Measurements from ENCODE around the gene LRFN2. TPM values are rescaled to one million over a fixed set of nuclear protein-coding genes. Genes with fewer than 3 reads are reported as not detected.

Gene LRFN2
- total and polyA plus RNA-seq, 2 donors (not counting 1 experiment from before 2014, with no cell fraction given) = not detected

DNA sequence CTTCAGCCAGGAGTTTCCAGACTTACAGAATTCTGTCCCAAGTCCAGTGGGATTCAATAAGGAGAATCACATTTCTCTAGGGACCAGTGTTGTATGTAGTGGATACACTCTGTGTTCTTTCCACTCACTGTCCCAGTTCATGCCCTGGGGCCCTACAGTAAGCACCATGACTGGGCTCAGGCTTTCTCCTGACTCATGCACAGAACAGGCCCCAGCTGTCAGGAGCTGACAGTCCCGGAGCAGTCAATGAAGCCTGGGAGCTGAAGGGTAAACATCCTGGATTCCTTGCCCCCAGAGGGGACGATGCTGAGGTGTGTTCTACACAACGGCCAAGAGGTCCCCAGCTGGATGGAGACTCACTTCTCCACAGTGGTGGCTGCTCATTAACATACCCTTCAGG, 40.2 kb upstream of the LRFN2 start:
- no peaks in the 10 kb centered on the region for H3K4me1 ChIP-seq (ENCODE audit: control insufficient read depth in 2 of 2, insufficient read depth in 2 of 2, low read length in 2 of 2)
- H3K4me3 ChIP-seq (ENCODE audit: control extremely low read depth in 1 of 5, extremely low read depth in 1 of 5, insufficient read depth in 1 of 5, low read depth in 2 of 5, low read length in 4 of 5) = no peak overlapping the region
- no peak overlapping the region for H2AFZ ChIP-seq (ENCODE audit: insufficient read depth, low read depth, low read length, poor library complexity, severe bottlenecking)
- H3K27me3 ChIP-seq (replicated peaks in 1 of 4; ENCODE audit: control extremely low read depth in 1 of 4, control insufficient read depth in 3 of 4, insufficient read depth in 4 of 4, low read length in 3 of 4) = no peaks in the 10 kb centered on the region
- TF ChIP-seq EZH2 (IDR thresholded peaks at IDR 0.05; ENCODE audit: borderline replicate concordance, insufficient read depth, low read depth, low read length, poor library complexity, severe bottlenecking) = no peak
- H3K9me3 Mint-ChIP-seq (ENCODE audit: insufficient read depth) = peaks cover 4% of the 10 kb centered on the region
- no peak overlapping the region for H3K27ac ChIP-seq (ENCODE audit: low read length in 2 of 2)
- no peak for ATAC-seq (ENCODE audit: low read depth)
- peaks cover 8% of the 10 kb centered on the region for H3K27me3 Mint-ChIP-seq
- no peaks in the 10 kb centered on the region for H3K4me1 Mint-ChIP-seq
- CTCF ChIA-PET = no interaction called here
- no peaks in the 10 kb centered on the region for H4K20me1 ChIP-seq (ENCODE audit: control insufficient read depth, insufficient read depth, low read length, poor library complexity, severe bottlenecking)
- POLR2A ChIA-PET = no interaction called here
- H3K9me3 ChIP-seq (ENCODE audit: control extremely low read depth in 1 of 3, control insufficient read depth in 2 of 3, insufficient read depth in 1 of 3, low read length in 2 of 3) = no peaks in the 10 kb centered on the region
- no peak for DNase-seq
- WGBS (ENCODE audit: insufficient coverage) = 89% methylated on average over 3 of the region's 3 CpGs
- H3K36me3 ChIP-seq (replicated peaks in 1 of 2; ENCODE audit: control extremely low read depth in 1 of 2, control insufficient read depth in 1 of 2, extremely low read depth in 1 of 2, insufficient read depth in 2 of 2, low read length in 1 of 2) = no peaks in the 10 kb centered on the region
- H3K4me3 Mint-ChIP-seq = no peak overlapping the region
- no peak overlapping the region for H3K9ac ChIP-seq (ENCODE audit: low read length)
- intact Hi-C loops (cut with micrococcal nuclease) = no loop called here
- no peaks in the 10 kb centered on the region for H3K79me2 ChIP-seq (ENCODE audit: control insufficient read depth, insufficient read depth, low read length)
- no peak overlapping the region for H3K4me2 ChIP-seq (replicated peaks; ENCODE audit: low read depth, low read length, poor library complexity, severe bottlenecking)
- H3K27ac Mint-ChIP-seq = no peak overlapping the region

DNA sequence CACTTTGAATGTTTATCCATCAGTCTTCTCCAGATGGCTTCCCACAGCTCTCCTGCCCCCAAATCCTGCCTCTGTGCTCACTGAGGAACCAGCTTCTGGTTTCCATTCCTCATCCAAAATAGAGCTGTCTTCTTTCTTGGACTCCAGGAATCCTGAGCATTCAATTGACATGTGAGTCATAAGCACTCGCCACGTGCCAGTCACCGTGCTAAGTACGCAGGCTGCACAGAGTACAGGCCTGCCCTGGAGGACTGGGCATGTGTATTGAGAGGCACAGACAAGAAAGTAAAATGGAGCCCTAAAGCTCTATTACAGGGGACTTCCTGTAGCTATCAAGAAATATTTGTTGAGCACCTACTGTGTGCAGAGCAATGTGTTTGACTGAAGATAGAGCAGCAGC, 39.7 kb upstream of the LRFN2 start:
- no peak for ATAC-seq (ENCODE audit: low read depth)
- intact Hi-C loops (cut with micrococcal nuclease) = no loop called here
- no peak for DNase-seq
- Mint-ChIP-seq H3K4me3 (no peak overlapping the region), H3K4me1 (no peaks in the 10 kb centered on the region), H3K27ac (no peak overlapping the region), H3K9me3 (ENCODE audit: insufficient read depth) (peaks cover 5% of the 10 kb centered on the region), H3K27me3 (peaks cover 7% of the 10 kb centered on the region)
- Histone ChIP-seq H2AFZ (ENCODE audit: insufficient read depth, low read depth, low read length, poor library complexity, severe bottlenecking) (no peak overlapping the region), H3K36me3 (replicated peaks in 1 of 2; ENCODE audit: control extremely low read depth in 1 of 2, control insufficient read depth in 1 of 2, extremely low read depth in 1 of 2, insufficient read depth in 2 of 2, low read length in 1 of 2) (no peaks in the 10 kb centered on the region), H4K20me1 (ENCODE audit: control insufficient read depth, insufficient read depth, low read length, poor library complexity, severe bottlenecking) (no peaks in the 10 kb centered on the region), H3K27ac (ENCODE audit: low read length in 2 of 2) (no peak overlapping the region), H3K4me2 (replicated peaks; ENCODE audit: low read depth, low read length, poor library complexity, severe bottlenecking) (no peak overlapping the region), H3K9ac (ENCODE audit: low read length) (no peak overlapping the region), H3K9me3 (ENCODE audit: control extremely low read depth in 1 of 3, control insufficient read depth in 2 of 3, insufficient read depth in 1 of 3, low read length in 2 of 3) (no peaks in the 10 kb centered on the region), H3K79me2 (ENCODE audit: control insufficient read depth, insufficient read depth, low read length) (no peaks in the 10 kb centered on the region), H3K4me3 (ENCODE audit: control extremely low read depth in 1 of 5, extremely low read depth in 1 of 5, insufficient read depth in 1 of 5, low read depth in 2 of 5, low read length in 4 of 5) (no peak overlapping the region), H3K4me1 (ENCODE audit: control insufficient read depth in 2 of 2, insufficient read depth in 2 of 2, low read length in 2 of 2) (no peaks in the 10 kb centered on the region), H3K27me3 (replicated peaks in 1 of 4; ENCODE audit: control extremely low read depth in 1 of 4, control insufficient read depth in 3 of 4, insufficient read depth in 4 of 4, low read length in 3 of 4) (no peaks in the 10 kb centered on the region)
- ChIA-PET POLR2A (no interaction called here), CTCF (no interaction called here)
- TF ChIP-seq, protein P1, sequence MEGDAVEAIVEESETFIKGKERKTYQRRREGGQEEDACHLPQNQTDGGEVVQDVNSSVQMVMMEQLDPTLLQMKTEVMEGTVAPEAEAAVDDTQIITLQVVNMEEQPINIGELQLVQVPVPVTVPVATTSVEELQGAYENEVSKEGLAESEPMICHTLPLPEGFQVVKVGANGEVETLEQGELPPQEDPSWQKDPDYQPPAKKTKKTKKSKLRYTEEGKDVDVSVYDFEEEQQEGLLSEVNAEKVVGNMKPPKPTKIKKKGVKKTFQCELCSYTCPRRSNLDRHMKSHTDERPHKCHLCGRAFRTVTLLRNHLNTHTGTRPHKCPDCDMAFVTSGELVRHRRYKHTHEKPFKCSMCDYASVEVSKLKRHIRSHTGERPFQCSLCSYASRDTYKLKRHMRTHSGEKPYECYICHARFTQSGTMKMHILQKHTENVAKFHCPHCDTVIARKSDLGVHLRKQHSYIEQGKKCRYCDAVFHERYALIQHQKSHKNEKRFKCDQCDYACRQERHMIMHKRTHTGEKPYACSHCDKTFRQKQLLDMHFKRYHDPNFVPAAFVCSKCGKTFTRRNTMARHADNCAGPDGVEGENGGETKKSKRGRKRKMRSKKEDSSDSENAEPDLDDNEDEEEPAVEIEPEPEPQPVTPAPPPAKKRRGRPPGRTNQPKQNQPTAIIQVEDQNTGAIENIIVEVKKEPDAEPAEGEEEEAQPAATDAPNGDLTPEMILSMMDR (IDR thresholded peaks at IDR 0.05) = no peak
- TF ChIP-seq EZH2 (IDR thresholded peaks at IDR 0.05; ENCODE audit: borderline replicate concordance, insufficient read depth, low read depth, low read length, poor library complexity, severe bottlenecking) = no peak
- WGBS (ENCODE audit: insufficient coverage) = 100% methylated on average over 1 of the region's 4 CpGs
